Measurements from ENCODE around the gene SUPT3H.

SUPT3H gene

GRCh38 chr6:45377554-45378333, at the start of gene SUPT3H:
Gene SUPT3H (minus strand): TSS chr6:45377934.
- peak; percentile 92 to 97 for DNase-seq

DNA sequence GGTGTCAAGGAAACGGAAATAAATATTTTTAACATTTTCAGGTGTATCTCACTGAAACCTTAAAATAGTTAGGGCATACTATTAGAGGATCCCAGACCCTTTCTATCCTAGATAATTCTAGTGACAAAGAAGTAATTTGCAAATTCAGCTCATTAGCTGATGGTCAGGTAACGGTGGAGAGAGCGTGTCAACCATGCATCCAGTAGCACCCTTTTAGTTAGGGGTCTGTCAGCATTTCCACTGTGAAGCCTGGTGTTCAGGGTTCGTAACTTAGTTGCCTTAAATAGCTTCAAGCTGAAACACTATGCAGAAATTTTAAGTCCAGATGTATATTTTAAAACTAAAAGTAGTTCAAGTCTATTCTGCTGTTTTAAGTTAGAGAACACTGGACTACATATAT, 48.5 kb upstream of the SUPT3H start:
- DNase-seq, result no peak

DNA sequence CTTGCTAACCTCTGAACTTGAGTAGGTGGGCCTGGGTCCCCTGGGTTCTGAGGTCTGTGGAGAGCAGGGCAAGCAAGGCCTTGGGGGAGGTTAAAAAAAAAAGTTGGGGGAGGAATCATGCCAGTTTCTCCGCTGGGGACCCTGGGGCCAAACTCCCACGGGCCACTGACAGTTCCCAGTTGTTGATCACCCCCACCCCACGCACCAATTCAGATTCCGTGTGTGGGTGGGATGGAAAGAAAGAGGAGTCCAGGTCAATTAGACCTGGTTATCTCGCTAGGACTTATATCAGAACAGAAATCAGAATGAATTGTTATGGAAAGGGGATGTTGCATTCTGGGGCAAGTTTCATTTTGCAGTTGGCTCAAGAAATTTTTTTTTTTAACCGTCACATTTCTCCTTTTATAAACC, 46.7 kb upstream of the SUPT3H start:
- no peak for DNase-seq

- DNase-seq, result no peak
Measured at GRCh38 chr6:45423824-45424450, 46.2 kb upstream of the SUPT3H start.

- no peak for DNase-seq
Measured at GRCh38 chr6:45423111-45423823, 45.5 kb upstream of the SUPT3H start.

GRCh38 chr6:45422503-45423110, 44.9 kb upstream of the SUPT3H start:
- DNase-seq, result no peak

GRCh38 chr6:45421709-45422502, 44.2 kb upstream of the SUPT3H start:
- no peak for DNase-seq

DNA sequence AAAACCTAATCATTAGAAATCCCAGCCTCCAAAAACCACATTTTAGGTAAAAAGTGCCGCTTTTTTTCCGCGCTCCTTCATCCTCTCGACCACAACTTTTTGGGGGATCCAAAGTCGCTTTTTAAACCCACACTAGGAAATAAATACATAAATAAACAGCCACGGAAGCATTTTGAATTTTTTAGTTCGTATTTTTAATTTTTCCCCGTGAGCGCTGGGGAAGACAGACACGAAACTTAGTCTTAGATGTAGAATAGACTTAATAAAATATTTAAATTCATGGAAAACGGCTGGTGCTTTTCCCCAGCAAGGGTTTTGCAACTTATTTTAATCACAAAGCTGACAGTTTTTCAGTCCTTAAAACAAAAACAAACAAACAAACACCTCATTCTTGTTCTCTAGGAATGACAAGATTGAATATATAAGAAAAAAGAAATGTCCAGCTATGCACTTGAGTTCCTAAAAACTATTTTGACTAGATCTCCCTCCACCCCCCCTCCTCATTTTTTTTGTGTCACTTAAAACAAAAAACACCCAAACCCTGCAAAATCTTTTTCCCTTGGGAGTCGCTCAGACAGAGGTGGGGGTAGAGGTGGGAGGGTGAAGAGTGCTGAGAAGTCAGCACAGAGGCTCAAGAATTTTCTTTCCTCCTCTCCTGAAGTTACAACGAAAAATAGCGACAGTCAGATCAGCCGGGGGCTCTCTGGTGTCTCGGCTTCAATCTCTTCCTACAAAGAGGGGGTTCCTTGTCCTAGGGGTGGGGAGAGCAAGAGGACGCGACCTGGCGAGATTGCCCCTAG, 43.4 kb upstream of the SUPT3H start:
- no peak for DNase-seq

- DNase-seq, result no peak
Measured at GRCh38 chr6:45420083-45420908, 42.6 kb upstream of the SUPT3H start.

DNA sequence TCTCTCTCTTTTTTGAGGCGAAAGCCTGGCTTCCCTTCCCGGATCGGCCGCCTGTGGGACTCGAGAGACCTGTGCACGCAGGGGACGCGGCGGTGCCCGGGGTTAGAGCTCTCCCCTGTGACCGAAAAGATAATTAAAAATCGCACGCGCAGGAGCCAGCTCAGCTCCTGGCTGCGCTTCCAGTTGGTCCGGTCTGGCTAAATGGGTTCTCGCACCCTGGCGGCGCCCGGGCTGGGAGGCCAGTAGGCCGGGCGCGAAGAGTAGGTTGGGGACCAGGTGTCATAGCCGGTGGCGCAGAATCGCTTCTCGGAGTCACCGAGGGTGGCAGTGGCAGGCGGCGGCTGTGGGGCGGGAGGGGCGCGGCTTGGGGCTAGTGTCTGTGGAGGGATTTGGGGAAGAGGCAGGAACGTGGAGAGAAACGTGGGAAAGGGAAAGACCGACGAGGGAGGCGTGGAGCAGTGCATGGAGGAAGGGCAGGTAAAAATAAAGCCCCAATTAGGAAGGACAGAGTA, 41.9 kb upstream of the SUPT3H start:
- peak in 1 of 2 experiments; percentile 9 for DNase-seq

- DNase-seq, result no peak
Measured at GRCh38 chr6:45417436-45417835, 39.7 kb upstream of the SUPT3H start.

DNA sequence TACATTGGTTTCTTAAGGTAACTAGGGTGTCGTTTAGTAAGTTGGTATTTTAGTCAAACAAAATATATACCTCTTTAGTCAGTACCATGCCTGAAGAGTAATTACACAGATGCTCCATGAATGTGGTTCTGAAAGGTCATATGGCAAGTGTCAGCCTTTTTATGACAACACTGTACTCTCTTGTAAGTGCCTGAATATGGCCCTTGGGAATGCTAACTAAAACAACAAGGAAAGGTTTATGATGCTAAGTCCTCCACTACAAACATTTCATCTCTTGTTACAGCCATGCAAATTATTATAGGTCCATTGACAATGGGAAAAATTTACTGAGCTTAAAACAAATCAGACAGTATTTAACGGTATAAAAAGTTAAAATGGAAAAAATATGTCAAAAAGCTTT, 39.0 kb upstream of the SUPT3H start:
- no peak for DNase-seq

DNA sequence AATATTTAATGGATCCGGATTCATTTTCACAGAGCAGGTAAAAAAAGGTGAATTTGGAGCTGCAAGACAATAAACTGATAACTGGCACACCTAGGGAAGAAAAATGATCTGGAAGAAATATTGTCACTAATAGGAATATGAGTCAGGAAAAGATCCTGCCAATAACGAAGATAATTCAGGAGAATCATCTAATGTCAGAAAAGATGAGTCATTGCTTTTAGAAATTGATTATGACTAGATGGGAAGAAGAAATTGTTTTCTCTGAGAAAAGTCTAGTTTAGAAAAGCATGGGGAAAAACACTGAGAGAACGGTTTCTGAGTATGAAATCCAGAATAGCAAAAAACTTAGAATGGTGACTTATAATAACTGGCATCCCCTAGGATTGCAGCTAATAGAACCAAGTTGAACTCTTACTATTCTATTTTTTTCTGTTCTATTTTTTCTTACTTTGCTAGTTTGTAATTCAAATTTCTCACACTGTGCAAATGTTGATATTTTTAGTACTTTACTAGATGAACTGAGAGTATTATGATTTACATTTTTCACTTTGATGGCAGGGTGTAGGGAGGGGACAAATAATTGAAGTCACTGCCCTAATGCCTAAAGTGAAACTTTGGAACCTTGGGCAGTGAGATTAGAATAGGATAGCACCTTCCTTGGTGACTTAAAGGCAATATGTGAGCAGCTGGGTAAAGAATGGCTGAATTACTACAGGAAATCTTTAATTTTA, 38.2 kb upstream of the SUPT3H start:
- no peak for DNase-seq

GRCh38 chr6:45415315-45415714, 37.6 kb upstream of the SUPT3H start:
- no peak for DNase-seq

DNA sequence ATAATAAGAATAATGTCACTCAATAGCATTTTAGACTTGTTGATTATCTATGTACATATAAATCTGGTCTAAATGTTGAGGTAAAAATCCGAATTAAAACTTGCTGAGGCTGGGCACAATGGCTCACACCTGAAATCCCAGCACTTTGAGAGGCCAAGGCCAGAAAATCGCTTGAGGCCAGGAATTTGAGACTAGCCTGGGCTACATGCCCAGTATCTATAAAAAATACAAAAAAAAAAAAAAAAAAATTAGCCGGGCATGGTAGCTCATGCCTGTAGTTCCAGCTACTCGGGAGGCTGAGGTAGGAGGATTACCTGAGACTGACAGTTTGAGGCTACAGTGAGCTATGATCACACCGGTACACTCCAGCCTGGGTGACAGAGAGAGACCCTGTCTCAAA, 34.2 kb upstream of the SUPT3H start:
- DNase-seq, result no peak

DNA sequence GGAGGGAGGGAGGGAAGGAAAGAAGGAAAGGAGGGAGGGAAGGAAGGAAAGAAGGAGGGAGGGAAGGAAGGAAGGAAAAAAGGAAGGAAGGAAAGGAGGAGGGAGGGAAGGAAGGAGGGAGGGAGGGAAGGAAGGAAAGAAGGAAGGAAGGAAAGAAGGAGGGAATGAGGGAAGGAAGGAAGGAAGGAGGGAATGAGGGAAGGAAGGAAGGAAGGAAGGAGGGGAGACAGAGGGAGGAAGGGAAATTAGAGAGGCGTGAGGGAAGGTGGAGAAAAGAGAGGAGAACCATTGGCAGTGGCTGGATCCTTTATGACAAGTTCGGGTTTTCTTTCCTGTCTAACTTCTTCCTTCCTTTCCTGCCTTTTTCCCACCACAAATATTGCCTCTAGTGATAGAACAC, 22.3 kb upstream of the SUPT3H start:
- no peak for DNase-seq

GRCh38 chr6:45398075-45398813, 20.5 kb upstream of the SUPT3H start:
- no peak for DNase-seq

GRCh38 chr6:45394586-45395095, 16.9 kb upstream of the SUPT3H start:
- no peak for DNase-seq

- DNase-seq, result no peak
Measured at GRCh38 chr6:45388328-45388727, 10.6 kb upstream of the SUPT3H start.
